ENCODE results near the gene ARFRP1. TPM values are rescaled to one million over a fixed set of nuclear protein-coding genes. Genes with fewer than 3 reads are reported as not detected.

Gene ARFRP1
- total and polyA plus RNA-seq, 2 of the 13 experiments (the other 11 are each of a cell fraction or from before 2014, with no cell fraction given), result 32.0 to 51.1 TPM

- peak; percentile 86; the same call in 1 of the 2 replicates for TF ChIP-seq ZFP36L1 (CRISPR knock-in tag; IDR thresholded peaks at IDR 0.05)
- peak; percentile 75; the same call in 1 of the 2 replicates for TF ChIP-seq STAT5B (CRISPR knock-in tag; IDR thresholded peaks at IDR 0.05)
- TF ChIP-seq ZNF784 (CRISPR knock-in tag; IDR thresholded peaks at IDR 0.05; ENCODE audit: borderline replicate concordance), result peak; percentile 89
- no peak for TF ChIP-seq MAFG (CRISPR knock-in tag; IDR thresholded peaks at IDR 0.05)
- TF ChIP-seq CBX1 (IDR thresholded peaks at IDR 0.05; ENCODE audit: low read depth), result peak; percentile 93
- TF ChIP-seq NFE2L1 (CRISPR knock-in tag; IDR thresholded peaks at IDR 0.05; ENCODE audit: borderline replicate concordance), result peak; percentile 55; the same call in 1 of the 2 replicates
- peak; percentile 86; the same call in 1 of the 2 replicates for TF ChIP-seq FOXJ3 (CRISPR knock-in tag; IDR thresholded peaks at IDR 0.05; ENCODE audit: borderline replicate concordance)
- TF ChIP-seq ZNF34 (CRISPR knock-in tag; IDR thresholded peaks at IDR 0.05; ENCODE audit: borderline replicate concordance), result no peak; the same call in 1 of the 2 replicates
- peak; percentile 80 for TF ChIP-seq ZNF138 (CRISPR knock-in tag; IDR thresholded peaks at IDR 0.05; ENCODE audit: low read depth)
- TF ChIP-seq PRMT3 (CRISPR knock-in tag; IDR thresholded peaks at IDR 0.05; ENCODE audit: borderline replicate concordance, low read depth), result peak; percentile 77; the same call in 1 of the 2 replicates
- peak; percentile 95 for TF ChIP-seq ZNF543 (CRISPR knock-in tag; IDR thresholded peaks at IDR 0.05)
- no peak for TF ChIP-seq CHD2 (IDR thresholded peaks at IDR 0.05; ENCODE audit: low read depth, low read length)
- TF ChIP-seq SETDB1 (CRISPR knock-in tag; IDR thresholded peaks at IDR 0.05; ENCODE audit: borderline replicate concordance), result no peak
- TF ChIP-seq ZNF230 (CRISPR knock-in tag; IDR thresholded peaks at IDR 0.05), result peak; percentile 60
- no peak; the same call in 1 of the 2 replicates for TF ChIP-seq ZNF780A (CRISPR knock-in tag; IDR thresholded peaks at IDR 0.05)
- no peak for TF ChIP-seq ZNF569 (CRISPR knock-in tag; IDR thresholded peaks at IDR 0.05; ENCODE audit: borderline replicate concordance)
- peak; percentile 81; the same call in 1 of the 2 replicates for TF ChIP-seq MTF1 (CRISPR knock-in tag; IDR thresholded peaks at IDR 0.05)
- peak; percentile 50; the same call in 1 of the 2 replicates for TF ChIP-seq TIGD3 (CRISPR knock-in tag; IDR thresholded peaks at IDR 0.05; ENCODE audit: borderline replicate concordance)
- TF ChIP-seq JUNB (CRISPR knock-in tag; IDR thresholded peaks at IDR 0.05; ENCODE audit: borderline replicate concordance), result no peak
- peak; percentile 78 for TF ChIP-seq MXD3 (CRISPR knock-in tag; IDR thresholded peaks at IDR 0.05)
- TF ChIP-seq ETV6 (CRISPR knock-in tag; conservative IDR thresholded peaks at IDR 0.05), result peak; percentile 69; the same call in 1 of the 2 replicates
- TF ChIP-seq GMEB1 (CRISPR knock-in tag; IDR thresholded peaks at IDR 0.05; ENCODE audit: borderline replicate concordance), result peak; percentile 79; the same call in 1 of the 2 replicates
- no peak for TF ChIP-seq RFX3 (CRISPR knock-in tag; IDR thresholded peaks at IDR 0.05)
These were observed 33.0 kb upstream of the ARFRP1 start (continued) for GRCh38 chr20:63740627-63741353.
